Left forelimb (tissue), 1 donor: Measurements from ENCODE around the gene FBXL7.
"Not testable (repeated sequence)": the region's sequence is repeated elsewhere in the genome, so short reads cannot be mapped to it uniquely, and the experiment has no call there.

ENCODE experiments used
- DNase-seq: peaks from one replicate; pipeline ENCODE4 v3.0.0-alpha.2; 2018; ENCODE audit warnings: low spot score

FBXL7 gene

GRCh38 chr5:15821506-15821905, 321.5 kb downstream of the FBXL7 start:
- DNase-seq, result no peak

- DNase-seq, result no peak
Measured at GRCh38 chr5:15823398-15823797, 323.4 kb downstream of the FBXL7 start.

DNA sequence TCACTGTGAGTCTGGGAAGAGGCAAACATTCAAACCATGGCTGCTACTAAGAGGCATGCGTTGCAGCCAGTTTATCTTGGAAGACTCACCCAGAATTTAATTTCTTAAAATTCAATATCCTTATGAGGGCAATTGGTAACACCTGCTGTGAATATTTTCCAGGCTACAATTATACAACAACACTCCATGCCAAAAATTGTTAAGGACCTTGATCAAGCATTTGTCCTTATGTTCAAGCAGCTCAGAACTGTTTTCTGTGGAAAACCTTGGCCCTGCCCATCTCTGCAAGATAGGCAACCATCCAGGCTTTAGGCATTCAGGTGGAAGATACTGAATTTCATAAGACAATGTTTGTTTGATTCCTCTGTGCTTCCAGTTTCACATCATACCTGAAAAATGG, 327.8 kb downstream of the FBXL7 start:
- DNase-seq, result no peak

- DNase-seq, result no peak
Measured at GRCh38 chr5:15831408-15831807, 331.4 kb downstream of the FBXL7 start.

- no peak for DNase-seq
Measured at GRCh38 chr5:15833365-15833764, 333.4 kb downstream of the FBXL7 start.

DNA sequence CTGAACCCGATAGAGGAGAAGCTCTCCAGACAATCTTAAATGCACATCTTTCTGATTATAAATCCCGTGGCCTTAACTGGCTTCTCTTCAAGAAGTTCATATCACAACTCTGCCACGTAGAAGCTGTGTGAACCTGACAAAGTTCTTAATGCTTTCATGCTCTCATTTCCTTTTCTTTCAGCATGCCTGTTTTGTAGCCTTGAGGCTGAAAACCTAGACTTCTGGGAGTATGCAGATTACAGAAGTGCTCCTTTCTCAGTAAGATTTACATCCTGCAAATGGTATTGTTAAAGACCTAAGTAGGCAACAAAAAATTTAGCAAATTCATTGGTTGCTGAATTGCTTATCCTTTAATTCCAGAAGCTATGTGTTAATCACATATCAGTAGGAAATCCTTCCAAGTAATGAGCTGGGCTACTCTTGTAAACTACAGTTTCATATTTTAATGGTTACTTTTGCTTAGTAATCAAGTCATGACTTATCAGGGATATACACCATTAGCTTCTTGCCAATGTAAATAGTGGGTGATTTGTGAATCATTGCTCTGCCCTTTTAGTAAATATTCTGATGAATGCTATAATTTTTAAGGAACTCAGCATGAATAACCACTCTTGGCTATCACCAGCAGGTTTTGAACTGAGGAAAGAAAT, 334.7 kb downstream of the FBXL7 start:
- no peak for DNase-seq

DNA sequence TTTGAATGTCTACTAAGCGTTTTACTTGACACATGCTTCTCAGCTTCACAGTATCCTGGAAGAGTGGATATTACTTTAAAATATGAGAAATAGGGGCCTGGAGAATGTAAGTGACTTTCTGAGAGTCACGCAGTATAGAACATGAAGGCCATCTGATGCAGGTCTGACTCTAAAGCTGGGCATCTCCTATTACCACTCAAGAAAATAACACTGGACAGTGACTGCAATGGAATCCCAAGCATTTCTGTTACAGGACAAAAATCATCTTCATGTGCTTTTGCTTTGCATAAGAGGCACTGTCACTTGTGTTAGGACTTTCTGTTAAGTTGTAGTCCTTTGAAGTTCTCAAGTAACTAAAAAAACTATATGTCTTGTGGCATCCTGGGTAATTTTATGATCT, 335.5 kb downstream of the FBXL7 start:
- DNase-seq, result no peak

DNA sequence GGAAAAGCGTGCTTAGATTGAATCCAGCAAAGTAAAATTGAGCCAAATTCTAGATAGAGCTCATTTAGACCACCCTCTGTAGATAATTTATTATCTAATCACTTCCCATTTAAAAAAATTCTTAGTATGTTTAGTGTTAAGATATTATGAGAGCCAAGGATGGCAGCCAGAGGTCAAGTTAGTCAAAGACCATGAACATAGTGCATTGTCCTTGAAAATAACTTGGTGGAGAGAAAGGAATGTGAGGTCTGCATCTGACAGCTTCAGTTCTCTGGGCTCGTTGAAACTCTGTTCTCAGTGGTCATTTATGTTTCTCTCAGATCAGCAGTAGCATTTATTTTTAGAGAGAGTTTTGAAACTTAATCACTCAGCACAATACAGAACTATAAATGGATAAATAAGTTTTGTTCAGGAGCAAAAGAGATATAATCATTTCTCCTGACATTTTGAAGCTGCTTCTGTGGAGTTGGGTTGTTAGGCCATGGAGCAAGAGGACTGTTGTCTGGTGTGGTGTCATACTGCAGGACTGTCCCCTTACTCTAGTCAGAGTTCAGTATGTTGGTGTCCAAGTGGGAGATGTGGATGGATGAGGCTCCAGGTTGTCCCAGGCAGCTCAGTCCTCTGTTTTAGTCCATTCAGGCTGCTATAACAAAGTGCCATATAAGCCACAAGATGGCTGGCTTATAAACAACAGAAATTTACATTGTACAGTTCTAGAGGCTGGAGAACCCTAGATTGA, 337.7 kb downstream of the FBXL7 start:
- DNase-seq, result no peak

GRCh38 chr5:15844253-15844652, 344.3 kb downstream of the FBXL7 start:
- DNase-seq, result no peak

GRCh38 chr5:15844871-15845270, 344.9 kb downstream of the FBXL7 start:
- DNase-seq, result no peak

- no peak for DNase-seq
Measured at GRCh38 chr5:15850536-15850935, 350.6 kb downstream of the FBXL7 start.

DNA sequence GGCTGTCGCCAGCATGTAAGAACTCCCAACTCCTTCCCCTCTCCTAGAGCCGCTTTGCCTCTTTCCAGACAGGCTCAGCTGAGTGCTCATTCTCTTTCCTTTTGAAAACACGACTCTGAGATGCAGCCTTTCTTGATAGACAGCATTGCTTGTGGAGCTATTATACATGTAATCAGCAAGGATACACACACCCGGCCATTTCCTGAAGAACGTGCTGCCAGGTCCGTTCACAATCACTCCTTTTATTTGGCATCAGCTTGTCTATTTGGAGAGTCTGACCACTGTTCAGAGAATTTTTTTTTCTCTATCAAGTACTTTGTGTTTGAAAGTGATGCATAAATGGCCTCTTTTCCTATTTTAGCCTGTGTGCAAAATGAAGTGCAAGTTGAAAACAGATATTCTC, 351.0 kb downstream of the FBXL7 start:
- no peak for DNase-seq

GRCh38 chr5:15852217-15852616, 352.2 kb downstream of the FBXL7 start:
- DNase-seq, result no peak

GRCh38 chr5:15852949-15853348, 353.0 kb downstream of the FBXL7 start:
- DNase-seq, result no peak

DNA sequence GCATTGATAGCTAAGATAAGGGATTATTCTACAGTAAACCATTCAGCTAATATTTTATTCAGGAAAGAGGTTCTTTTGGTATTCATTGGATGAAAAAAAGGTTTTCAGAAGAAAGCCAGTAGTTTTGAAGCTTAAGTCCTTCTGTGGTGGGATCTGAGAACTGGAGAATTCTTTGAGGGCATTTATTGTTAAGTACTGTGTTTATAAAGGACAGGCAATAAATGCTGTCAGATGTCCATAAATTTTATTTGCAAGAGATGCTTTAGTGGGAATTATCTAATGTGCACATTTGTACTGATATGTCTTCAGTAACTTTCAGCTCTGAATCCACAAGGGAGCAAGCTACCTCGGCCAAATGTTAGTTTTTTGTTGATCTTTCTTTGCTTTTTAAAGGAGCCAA, 358.3 kb downstream of the FBXL7 start:
- no peak for DNase-seq

DNA sequence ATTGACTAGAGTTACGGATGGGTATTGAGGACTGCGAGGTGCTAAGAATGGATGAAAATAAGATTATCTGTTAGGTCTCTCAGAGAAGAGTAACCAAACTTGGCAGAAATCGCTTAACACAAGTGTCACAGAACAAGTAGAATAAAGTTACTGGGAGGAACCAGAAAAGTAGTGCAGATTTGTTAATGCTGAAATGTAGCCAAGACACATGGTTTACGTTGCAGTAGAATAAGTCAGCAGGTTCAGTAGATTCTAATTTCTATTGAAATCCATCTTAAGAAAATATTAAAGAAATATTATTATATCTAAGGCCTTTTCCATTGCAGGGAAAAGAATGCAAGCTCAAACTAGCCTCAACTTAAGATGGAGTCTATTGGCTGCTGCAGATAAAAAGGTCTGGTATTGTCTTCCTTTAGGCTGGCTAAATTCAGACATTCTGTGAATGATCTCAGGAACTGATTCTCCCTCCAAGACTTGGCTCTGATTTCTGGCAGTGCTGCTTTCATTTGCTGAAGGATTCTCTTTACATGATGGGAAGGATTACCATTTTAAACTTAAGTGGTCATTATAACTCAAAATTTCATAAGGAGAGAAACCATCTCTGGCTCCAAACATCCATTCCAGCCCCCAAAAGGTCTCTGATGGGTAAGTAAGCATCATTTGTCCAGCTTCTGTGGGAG, 364.7 kb downstream of the FBXL7 start:
- no peak for DNase-seq

DNA sequence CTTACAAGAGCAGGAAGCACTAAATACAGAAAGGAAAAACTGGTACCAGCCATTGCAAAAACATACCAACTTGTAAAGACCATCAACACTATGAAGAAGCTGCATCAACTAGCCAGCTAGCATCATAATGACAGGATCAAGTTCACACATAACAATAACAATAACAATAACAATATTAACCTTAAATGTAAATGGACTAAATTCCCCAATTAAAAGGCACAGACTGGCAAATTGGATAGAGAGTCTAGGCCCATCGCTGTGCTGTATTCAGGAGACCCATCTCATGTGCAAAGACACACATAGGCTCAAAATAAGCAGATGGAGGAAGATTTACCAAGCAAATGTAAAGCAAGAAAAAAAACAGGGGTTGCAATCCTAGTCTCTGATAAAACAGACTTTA, 372.3 kb downstream of the FBXL7 start:
- not testable (repeated sequence) for DNase-seq

DNA sequence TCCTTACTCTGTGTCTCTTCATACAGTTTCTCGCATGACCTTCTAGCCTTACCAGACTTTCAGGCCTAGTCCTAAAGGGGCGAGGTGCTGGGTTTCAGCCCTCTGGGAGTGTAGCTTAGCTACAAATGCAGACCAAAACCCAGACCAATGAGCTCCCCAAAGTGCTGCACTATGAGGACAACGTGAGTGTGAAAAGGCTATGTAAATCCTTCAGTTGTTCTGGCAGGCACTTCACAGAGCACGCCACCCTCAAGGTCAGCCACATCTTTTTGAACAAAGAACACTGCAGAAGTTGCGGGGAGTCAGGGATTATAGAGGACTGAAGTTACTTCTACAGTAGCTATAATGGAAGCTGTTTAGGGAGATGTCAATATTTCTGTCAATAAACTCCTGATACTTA, 377.9 kb downstream of the FBXL7 start:
- DNase-seq, result no peak

- no peak for DNase-seq
Measured at GRCh38 chr5:15880201-15880600, 380.2 kb downstream of the FBXL7 start.

DNA sequence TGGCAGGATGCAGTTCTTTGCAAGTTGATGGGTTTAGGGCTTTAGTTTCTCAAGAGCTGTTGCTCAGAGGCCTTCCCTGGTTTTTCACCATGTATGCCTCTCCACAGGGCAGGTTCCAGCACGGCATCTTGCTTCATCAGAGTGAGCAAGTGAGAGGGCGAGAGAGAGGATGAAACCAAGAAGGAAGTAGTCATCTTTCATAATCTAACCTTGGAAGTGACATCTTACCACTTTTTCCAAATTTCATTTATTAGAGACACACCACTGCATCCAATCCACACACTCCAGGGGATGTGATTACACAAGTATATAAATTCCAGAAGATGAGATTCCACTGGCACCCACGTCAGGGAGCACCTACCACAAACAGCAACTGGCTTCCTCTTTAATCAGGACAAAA, 385.2 kb downstream of the FBXL7 start:
- DNase-seq, result no peak

DNA sequence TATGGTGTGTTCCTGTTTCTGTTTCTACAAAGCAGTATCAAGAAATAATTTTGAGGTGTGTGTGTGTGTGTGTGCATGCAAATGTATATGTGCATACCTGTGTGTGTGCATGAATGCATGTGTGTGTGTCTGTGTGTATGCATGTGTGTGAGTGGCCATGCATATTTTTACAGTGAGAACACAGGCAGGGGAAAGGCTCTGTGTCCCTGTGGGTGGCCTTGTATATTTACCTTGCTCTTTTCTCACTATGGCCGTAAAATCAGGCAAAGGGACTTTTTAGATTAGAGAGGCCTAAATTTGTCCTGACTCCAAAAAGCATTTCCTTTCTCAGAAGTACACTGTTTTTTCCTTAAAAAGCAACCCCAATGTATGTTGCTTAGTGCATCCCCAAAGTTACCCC, 386.2 kb downstream of the FBXL7 start:
- DNase-seq, result no peak

DNA sequence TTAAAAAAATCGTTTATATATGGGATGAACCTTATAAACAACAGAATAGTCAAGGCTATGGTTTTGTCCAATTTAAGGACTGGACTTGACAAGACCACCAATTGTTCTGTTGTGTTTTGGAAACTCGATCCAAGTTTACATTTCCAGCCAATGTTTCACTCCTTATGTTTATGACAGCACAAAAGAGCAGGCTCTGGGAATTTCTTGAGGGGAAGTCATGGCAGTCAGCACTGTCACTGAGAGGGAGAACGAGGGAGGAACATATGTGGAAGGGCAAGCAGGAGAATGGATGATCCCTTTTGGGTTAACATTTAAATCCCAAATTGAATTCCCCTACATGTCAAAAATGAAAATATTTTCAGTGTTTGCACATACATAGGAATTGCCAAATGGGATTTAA, 387.1 kb downstream of the FBXL7 start:
- no peak for DNase-seq

DNA sequence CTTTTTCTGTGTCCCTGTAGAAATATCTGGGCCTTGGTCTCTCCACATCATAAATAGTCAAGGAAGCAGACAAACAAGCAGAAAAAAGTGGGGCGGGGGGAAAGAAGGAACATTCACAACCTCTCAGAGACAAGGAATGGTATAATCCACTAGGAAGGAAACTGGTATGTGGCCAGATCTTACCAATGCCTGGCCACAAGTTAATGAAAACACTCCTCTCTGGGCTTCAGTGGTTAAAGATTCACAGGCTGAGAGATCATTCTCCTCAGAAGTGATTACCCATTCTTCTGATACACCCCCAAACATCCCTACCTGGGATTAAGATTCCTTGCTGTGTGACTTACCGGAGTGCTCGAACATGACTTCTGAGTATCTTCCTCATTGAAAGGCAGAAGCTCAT, 389.0 kb downstream of the FBXL7 start:
- no peak for DNase-seq
